ENCODE results near the gene LCLAT1. TPM values are rescaled to one million over a fixed set of nuclear protein-coding genes. Genes with fewer than 3 reads are reported as not detected.

Gene LCLAT1
- total RNA-seq, 1 experiment from 2014 or later = 32.9 TPM

DNA sequence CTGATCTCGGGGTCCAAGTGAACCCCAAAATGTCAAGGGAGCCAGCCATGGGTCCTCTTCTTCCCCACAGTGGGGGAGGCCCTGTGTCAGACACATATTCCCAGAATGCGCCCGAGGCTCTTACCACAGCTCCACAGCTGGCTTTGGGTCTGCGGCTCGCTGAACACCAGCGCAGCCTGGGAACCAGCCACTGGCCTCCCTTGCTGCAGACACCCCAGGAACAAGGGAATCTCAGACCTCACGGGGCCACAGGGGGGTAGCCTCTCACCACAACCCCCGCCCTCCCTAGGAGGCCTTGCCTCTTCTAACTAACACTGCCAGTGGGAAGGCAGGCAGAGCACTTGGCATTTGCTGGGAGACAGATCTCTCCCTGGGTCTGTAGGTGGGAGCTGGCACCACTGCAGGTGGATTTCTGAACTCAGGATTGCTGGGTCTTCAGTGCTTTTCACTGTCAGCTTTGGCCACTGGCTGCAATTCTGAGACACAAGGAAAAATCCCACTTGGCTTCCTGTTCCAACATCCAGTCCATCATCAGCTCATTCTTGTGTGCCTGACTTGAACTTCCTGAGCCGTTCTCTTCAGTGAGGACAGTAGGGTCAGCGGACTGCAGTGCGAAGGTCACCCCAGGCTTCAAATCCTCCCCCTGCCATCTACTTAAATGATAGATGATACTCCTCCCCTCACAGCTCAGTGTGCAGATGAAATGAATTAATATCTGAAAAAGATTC is 231.5 kb downstream of the LCLAT1 start:
- H3K79me2 ChIP-seq (ENCODE audit: insufficient read depth, low read length) = no peaks in the 10 kb centered on the region
- H3K4ac ChIP-seq (ENCODE audit: low read depth, low read length) = no peak overlapping the region
- no peak overlapping the region for H3T11ph ChIP-seq (ENCODE audit: low read length)
- Mint-ChIP-seq H3K36me3 (ENCODE audit: insufficient read depth in 1 of 3, low read depth in 3 of 3) (no peaks in the 10 kb centered on the region), H3K4me1 (no peaks in the 10 kb centered on the region), H3K27ac (no peak overlapping the region), H3K4me3 (no peak overlapping the region), H3K27me3 (ENCODE audit: low read depth) (no peaks in the 10 kb centered on the region; the same call in 1 of the 2 replicates), H3K9me3 (no peaks in the 10 kb centered on the region)
- H2BK12ac ChIP-seq (ENCODE audit: insufficient read length, low read depth, low read length) = no peak overlapping the region
- WGBS (ENCODE audit: extremely low coverage, insufficient read length, low lambda C conversion rate) = no CpG with 5 or more reads among the region's 11 CpGs
- H3K79me1 ChIP-seq (ENCODE audit: insufficient read depth, low read depth, low read length, poor library complexity, severe bottlenecking) = no peaks in the 10 kb centered on the region
- no peaks in the 10 kb centered on the region for H3K9me3 ChIP-seq (ENCODE audit: control insufficient read depth, low read depth, low read length)
- no peak overlapping the region; the same call in 1 of the 2 replicates for H2BK15ac ChIP-seq (ENCODE audit: low read depth, low read length)
- H3K56ac ChIP-seq (ENCODE audit: insufficient read length, low read depth, low read length) = no peak overlapping the region
- H3K4me1 ChIP-seq (ENCODE audit: insufficient read depth, low read length) = no peaks in the 10 kb centered on the region
- H2BK5ac ChIP-seq (ENCODE audit: insufficient read length, low read length) = no peak overlapping the region
- H3K4me2 ChIP-seq (ENCODE audit: insufficient read depth, insufficient read length, low read length) = no peak overlapping the region
- H2AFZ ChIP-seq (ENCODE audit: low read length) = no peak overlapping the region
- H4K20me1 ChIP-seq (ENCODE audit: control insufficient read depth, insufficient read depth, insufficient read length) = no peaks in the 10 kb centered on the region
- H2BK120ac ChIP-seq (ENCODE audit: low read depth, low read length, poor library complexity, severe bottlenecking) = no peak overlapping the region
- H3K23me2 ChIP-seq (ENCODE audit: insufficient read length, low read depth, low read length, poor library complexity, severe bottlenecking) = no peaks in the 10 kb centered on the region
- no peak overlapping the region for H4K5ac ChIP-seq (ENCODE audit: insufficient read length, low read depth, low read length)
- no peak overlapping the region for H3K27ac ChIP-seq (ENCODE audit: insufficient read length, low read depth, low read length)
- no peak overlapping the region; the same call in 1 of the 2 replicates for H3K14ac ChIP-seq (ENCODE audit: insufficient read depth, low read length)
- no peak overlapping the region for H3K9ac ChIP-seq (ENCODE audit: extremely low read depth, insufficient read length, low read length)
- H3K27me3 ChIP-seq (ENCODE audit: insufficient read depth, low read length) = no peaks in the 10 kb centered on the region
- TF ChIP-seq, protein P1, sequence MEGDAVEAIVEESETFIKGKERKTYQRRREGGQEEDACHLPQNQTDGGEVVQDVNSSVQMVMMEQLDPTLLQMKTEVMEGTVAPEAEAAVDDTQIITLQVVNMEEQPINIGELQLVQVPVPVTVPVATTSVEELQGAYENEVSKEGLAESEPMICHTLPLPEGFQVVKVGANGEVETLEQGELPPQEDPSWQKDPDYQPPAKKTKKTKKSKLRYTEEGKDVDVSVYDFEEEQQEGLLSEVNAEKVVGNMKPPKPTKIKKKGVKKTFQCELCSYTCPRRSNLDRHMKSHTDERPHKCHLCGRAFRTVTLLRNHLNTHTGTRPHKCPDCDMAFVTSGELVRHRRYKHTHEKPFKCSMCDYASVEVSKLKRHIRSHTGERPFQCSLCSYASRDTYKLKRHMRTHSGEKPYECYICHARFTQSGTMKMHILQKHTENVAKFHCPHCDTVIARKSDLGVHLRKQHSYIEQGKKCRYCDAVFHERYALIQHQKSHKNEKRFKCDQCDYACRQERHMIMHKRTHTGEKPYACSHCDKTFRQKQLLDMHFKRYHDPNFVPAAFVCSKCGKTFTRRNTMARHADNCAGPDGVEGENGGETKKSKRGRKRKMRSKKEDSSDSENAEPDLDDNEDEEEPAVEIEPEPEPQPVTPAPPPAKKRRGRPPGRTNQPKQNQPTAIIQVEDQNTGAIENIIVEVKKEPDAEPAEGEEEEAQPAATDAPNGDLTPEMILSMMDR (conservative IDR thresholded peaks at IDR 0.05) = no peak
- peak; percentile 21 for DNase-seq
- no peak overlapping the region for H3K18ac ChIP-seq (ENCODE audit: insufficient read length, low read depth, low read length)
- H4K8ac ChIP-seq (replicated peaks; ENCODE audit: insufficient read length, low read depth, low read length) = no peak overlapping the region
- no peak overlapping the region for H4K91ac ChIP-seq (ENCODE audit: insufficient read length, low read depth, low read length)
- no peak overlapping the region for H2AK5ac ChIP-seq (ENCODE audit: insufficient read length, low read length)
- no peak overlapping the region for H3K23ac ChIP-seq (ENCODE audit: insufficient read length, low read depth, low read length)
- no peak overlapping the region for H2BK20ac ChIP-seq (ENCODE audit: low read depth, low read length, poor library complexity, severe bottlenecking)

Measured in H9 (cell line).